Renal cortex interstitium (tissue), 11 donors: ENCODE results near the gene ARHGEF16. TPM values are rescaled to one million over a fixed set of nuclear protein-coding genes. Genes with fewer than 3 reads are reported as not detected.

Experiments used
- DNase-seq, 11 donors: peaks; one replicate each; pipeline ENCODE4 v3.0.0-alpha.2; 2013; ENCODE audit warnings: low read depth in 9 of 11, low spot score in 4 of 11; ENCODE audit errors: extremely low read depth in 1 of 11
- polyA plus RNA-seq, 3 donors: library from polyadenylated mRNA; unstranded; fragments of 120-200 nt; gene quantifications; one replicate each; pipeline ENCODE4 v1.2.1, GENCODE V29; 2013; ENCODE audit not compliant: insufficient read length in 3 of 3

ARHGEF16 gene
- polyA plus RNA-seq, 3 donors = 15.8 to 28.0 (median 18.3) TPM

- DNase-seq = no peak
Observed at GRCh38 chr1:3450983-3451382, 3.5 kb upstream of the ARHGEF16 start.

GRCh38 chr1:3451994-3452865, 2.2 kb upstream of the ARHGEF16 start:
- no peak for DNase-seq

- no peak for DNase-seq
Observed at GRCh38 chr1:3452866-3453175, 1.6 kb upstream of the ARHGEF16 start.

GRCh38 chr1:3453203-3453761, 1.2 kb upstream of the ARHGEF16 start:
- DNase-seq = peak in 3 of 11 donors; percentile 48 to 64 (median 60)

- peak in 1 of 11 donors; percentile 46 for DNase-seq
Observed at GRCh38 chr1:3454811-3455618, 550 bp downstream of the ARHGEF16 start.

GRCh38 chr1:3455670-3456448, 1.4 kb downstream of the ARHGEF16 start:
- no peak for DNase-seq

- no peak for DNase-seq
Observed at GRCh38 chr1:3456449-3456963, 2.0 kb downstream of the ARHGEF16 start.

- no peak for DNase-seq
Observed at GRCh38 chr1:3456964-3457909, 2.8 kb downstream of the ARHGEF16 start.

GRCh38 chr1:3457910-3458883, 3.7 kb downstream of the ARHGEF16 start:
- no peak for DNase-seq

GRCh38 chr1:3459051-3459908, 4.8 kb downstream of the ARHGEF16 start:
- peak in 1 of 11 donors; percentile 59 for DNase-seq

- peak in 1 of 11 donors; percentile 35 for DNase-seq
Observed at GRCh38 chr1:3459940-3460671, 5.6 kb downstream of the ARHGEF16 start.

- DNase-seq = peak in 2 of 11 donors; percentile 40 to 62
Observed at GRCh38 chr1:3460672-3461131, 6.2 kb downstream of the ARHGEF16 start.

GRCh38 chr1:3461238-3461933, 6.9 kb downstream of the ARHGEF16 start:
- no peak for DNase-seq

GRCh38 chr1:3461934-3462275, 7.4 kb downstream of the ARHGEF16 start:
- DNase-seq = no peak
